BJ (cell line): ENCODE measurements around the gene SEC14L3. TPM values are rescaled to one million over a fixed set of nuclear protein-coding genes. Genes with fewer than 3 reads are reported as not detected.
A peak's percentile ranks its signal among the peaks of the same experiment; 100 is the strongest.

Experiments
- CTCF ChIA-PET: fragments of 350-600 bp; formaldehyde crosslinking; extraction: SDS; loops from one replicate; lab custom pipeline; 2021; ENCODE audit warnings: antibody characterized with exemption, inconsistent platforms; lab: Yijun Ruan, JAX
- POLR2A ChIA-PET: fragments of 300-600 bp; sonication (Branson Sonifier 250); formaldehyde crosslinking; extraction: SDS; loops from one replicate; lab custom pipeline; 2021; ENCODE audit warnings: antibody characterized with exemption; lab: Charles Lee
- DNase-seq: peaks from one replicate; pipeline ENCODE4 v3.0.0-alpha.2; 2011; ENCODE audit warnings: low read depth
- H3K27me3 ChIP-seq: 2 replicates; pipeline ENCODE4 v1.6.0; 2011; ENCODE audit warnings: low read length; ENCODE audit not compliant: control insufficient read depth, insufficient read depth
- H3K36me3 ChIP-seq: 2 replicates; pipeline ENCODE4 v1.5.1; 2011; ENCODE audit warnings: low read length; ENCODE audit not compliant: control insufficient read depth, insufficient read depth
- H3K4me3 ChIP-seq: 2 replicates; pipeline ENCODE4 v1.5.1; 2011; ENCODE audit warnings: low read depth, mild to moderate bottlenecking, control low read depth, low read length
- polyA plus RNA-seq: library from polyadenylated mRNA; depleted of rRNA; stranded (reverse); fragments of >200 nt; gene quantifications from 2 replicates; pipeline ENCODE4 v1.2.3, GENCODE V29; 2011
- TF ChIP-seq, protein P1 (sequence below): IDR thresholded peaks from 2 replicates; pipeline ENCODE4 v1.5.1; 2011; ENCODE audit warnings: low read depth, mild to moderate bottlenecking, control low read depth, inconsistent platforms, low read length, moderate library complexity; ENCODE audit not compliant: insufficient read depth

SEC14L3 gene
- polyA plus RNA-seq, 1 experiment: not detected

DNA sequence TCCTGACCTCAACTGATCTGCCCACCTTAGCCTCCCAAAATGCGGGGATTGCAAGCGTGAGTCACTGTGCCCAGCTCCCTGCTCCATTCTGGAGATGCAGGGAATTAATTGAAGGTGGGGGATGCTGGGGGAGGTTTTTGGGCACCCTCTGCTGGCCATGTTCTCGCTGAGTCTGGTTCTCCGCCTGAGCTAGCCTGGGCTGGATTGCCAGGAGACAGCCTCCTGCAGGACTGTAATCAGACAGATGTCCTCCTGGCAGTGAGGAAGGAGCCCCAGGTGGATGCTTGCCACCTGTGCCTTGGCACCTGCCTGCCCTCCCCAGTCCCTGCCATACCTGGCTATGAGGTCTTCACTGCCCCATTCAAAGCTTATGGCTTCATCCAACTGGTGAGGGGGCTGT is 40.9 kb downstream of the SEC14L3 start:
- H3K36me3 ChIP-seq: no peaks in the 10 kb centered on the region; the same call in 1 of the 2 replicates
- H3K4me3 ChIP-seq: no peak overlapping the region
- CTCF ChIA-PET: interaction anchor here (0.9 to 3.9 kb wide), 3 partner anchors 14 to 322 kb away, joined by 3 to 21 read pairs (median 8); no protein-coding TSS in a partner anchor
- H3K27me3 ChIP-seq: no peaks in the 10 kb centered on the region
- TF ChIP-seq, protein P1, sequence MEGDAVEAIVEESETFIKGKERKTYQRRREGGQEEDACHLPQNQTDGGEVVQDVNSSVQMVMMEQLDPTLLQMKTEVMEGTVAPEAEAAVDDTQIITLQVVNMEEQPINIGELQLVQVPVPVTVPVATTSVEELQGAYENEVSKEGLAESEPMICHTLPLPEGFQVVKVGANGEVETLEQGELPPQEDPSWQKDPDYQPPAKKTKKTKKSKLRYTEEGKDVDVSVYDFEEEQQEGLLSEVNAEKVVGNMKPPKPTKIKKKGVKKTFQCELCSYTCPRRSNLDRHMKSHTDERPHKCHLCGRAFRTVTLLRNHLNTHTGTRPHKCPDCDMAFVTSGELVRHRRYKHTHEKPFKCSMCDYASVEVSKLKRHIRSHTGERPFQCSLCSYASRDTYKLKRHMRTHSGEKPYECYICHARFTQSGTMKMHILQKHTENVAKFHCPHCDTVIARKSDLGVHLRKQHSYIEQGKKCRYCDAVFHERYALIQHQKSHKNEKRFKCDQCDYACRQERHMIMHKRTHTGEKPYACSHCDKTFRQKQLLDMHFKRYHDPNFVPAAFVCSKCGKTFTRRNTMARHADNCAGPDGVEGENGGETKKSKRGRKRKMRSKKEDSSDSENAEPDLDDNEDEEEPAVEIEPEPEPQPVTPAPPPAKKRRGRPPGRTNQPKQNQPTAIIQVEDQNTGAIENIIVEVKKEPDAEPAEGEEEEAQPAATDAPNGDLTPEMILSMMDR: no peak
- POLR2A ChIA-PET: no interaction called here
- DNase-seq: no peak

DNA sequence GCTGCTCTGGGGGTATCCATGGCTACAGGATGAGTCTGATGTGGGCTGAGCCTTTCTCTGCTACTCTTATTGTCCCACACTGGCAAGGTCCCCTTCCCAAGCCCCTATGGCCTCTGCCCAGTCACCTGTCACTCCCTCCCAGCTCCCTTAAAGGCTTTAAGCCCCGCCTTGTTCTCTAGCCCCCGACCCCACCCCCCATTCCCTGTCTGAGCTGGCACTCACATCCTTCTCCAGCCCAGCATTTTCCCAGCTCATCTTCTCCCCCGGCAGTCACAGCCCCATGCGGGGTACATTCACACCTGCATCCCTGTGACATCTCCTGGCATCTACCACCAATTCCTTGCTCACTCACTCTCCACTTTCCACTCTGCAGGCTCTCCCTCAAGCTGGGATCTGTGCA is 41.9 kb downstream of the SEC14L3 start:
- no peaks in the 10 kb centered on the region for H3K27me3 ChIP-seq
- POLR2A ChIA-PET: no interaction called here
- TF ChIP-seq, protein P1: no peak
- no peaks in the 10 kb centered on the region; the same call in 1 of the 2 replicates for H3K36me3 ChIP-seq
- no peak overlapping the region for H3K4me3 ChIP-seq
- DNase-seq: no peak
- CTCF ChIA-PET: interaction anchor here (0.9 to 1.8 kb wide), 2 partner anchors 38 to 321 kb away, joined by 3 to 8 read pairs; no protein-coding TSS in a partner anchor

DNA sequence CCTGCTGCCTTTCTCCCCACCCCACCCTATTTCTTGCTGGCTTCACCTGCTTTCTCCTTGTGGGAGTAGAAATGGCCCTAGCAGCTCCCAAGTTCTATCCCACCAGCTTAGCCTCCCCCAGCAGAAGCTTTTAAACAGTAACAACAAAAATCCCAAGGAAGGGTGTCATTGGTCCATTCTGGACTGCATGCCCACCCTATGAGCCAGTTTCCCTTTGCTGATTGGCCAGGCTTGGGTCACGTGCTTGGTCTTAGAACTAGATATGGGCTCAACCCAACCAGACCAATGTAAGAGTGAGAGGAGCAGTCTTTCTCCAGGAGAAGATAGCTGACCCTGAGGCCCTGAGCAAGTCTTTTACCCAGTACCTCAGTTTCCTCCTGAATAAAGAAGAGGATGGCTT is 43.9 kb downstream of the SEC14L3 start:
- DNase-seq: no peak
- ChIA-PET CTCF (interaction anchor here (0.7 to 6.3 kb wide), 5 partner anchors 17 to 173 kb away, joined by 3 to 37 read pairs (median 4); partner anchors contain the start of gene CASTOR1), POLR2A (no interaction called here)
- TF ChIP-seq, protein P1: no peak
- Histone ChIP-seq H3K4me3 (no peak overlapping the region), H3K36me3 (no peaks in the 10 kb centered on the region; the same call in 1 of the 2 replicates), H3K27me3 (no peaks in the 10 kb centered on the region)

DNA sequence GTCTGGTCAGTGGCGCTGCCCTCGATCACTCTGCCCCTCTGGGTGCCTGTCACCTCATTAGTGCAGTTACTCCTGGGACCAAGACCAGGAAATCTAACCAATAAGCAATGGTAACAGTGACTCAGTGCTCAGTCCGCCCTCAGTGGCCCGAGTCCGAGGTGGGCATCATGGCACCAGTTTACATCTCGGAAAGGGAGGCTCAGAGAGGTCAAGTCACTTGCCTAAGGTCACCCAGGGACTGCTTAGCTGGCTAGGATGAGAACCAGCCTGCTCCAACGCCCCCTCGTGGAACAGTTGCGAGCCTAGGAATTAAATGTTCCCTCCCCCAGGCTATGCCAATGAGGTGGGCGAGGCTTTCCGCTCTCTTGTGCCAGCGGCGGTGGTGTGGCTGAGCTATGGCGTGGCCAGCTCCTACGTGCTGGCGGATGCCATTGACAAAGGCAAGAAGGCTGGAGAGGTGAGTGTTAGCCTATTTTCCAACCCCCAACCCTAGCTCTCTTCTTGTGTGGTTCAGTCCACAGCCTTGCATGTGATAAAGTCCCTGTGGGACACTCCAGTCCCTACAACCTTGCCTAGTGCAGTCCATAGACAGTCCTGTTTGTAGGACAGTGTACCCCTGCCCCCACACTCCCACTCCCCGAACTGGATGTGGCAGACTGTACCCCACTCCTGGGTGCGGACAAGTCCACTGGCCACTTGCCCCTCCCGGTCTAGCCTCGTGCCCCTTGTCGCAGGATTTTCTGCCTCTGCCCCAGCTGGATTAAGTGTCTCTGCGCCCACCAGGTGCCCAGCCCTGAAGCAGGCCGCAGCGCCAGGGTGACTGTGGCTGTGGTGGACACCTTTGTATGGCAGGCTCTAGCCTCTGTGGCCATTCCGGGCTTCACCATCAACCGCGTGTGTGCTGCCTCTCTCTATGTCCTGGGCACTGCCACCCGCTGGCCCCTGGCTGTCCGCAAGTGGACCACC is 45.1 kb downstream of the SEC14L3 start:
- POLR2A ChIA-PET: interaction anchor here (0.5 kb wide), 1 partner anchor 13 kb away, joined by 5 read pairs; no protein-coding TSS in a partner anchor
- TF ChIP-seq, protein P1: peak; percentile 83
- CTCF ChIA-PET: interaction anchor here (0.6 to 6.3 kb wide), 19 partner anchors 8 to 991 kb away, joined by 3 to 37 read pairs (median 4); partner anchors contain the start of genes CASTOR1, RNF215 and SEC14L2
- Histone ChIP-seq H3K27me3 (no peaks in the 10 kb centered on the region), H3K4me3 (peak overlapping the region; percentile 62), H3K36me3 (no peaks in the 10 kb centered on the region; the same call in 1 of the 2 replicates)
- DNase-seq: no peak
